Left lung (tissue), 10 donors: Measurements from ENCODE around the gene SLFN12. TPM values are rescaled to one million over a fixed set of nuclear protein-coding genes. Genes with fewer than 3 reads are reported as not detected.
A peak's percentile ranks its signal among the peaks of the same experiment; 100 is the strongest.
"Not testable (repeated sequence)": the region's sequence is repeated elsewhere in the genome, so short reads cannot be mapped to it uniquely, and the experiment has no call there.

Experiments used
- ATAC-seq: fragments of 200-7000 bp; cut with Tn5 transposase; one replicate; pipeline ENCODE4 v1.9.1; 2020; ENCODE audit warnings: moderate library complexity
- DNase-seq, 4 donors: peaks; one replicate each; pipeline ENCODE4 v3.0.0-alpha.2; 2013 to 2020
- H3K27ac ChIP-seq, 2 donors: fragments of 200-600 bp; sonication (generic) in 1 of 2; one replicate each; pipeline versions ENCODE4 v1.5.0 to v1.8.0; 2020 to 2021
- H3K27me3 ChIP-seq, 2 donors: fragments of 200-600 bp; sonication (generic) in 1 of 2; one replicate each; pipeline versions ENCODE4 v1.5.0 to v1.8.0; 2020 to 2021
- H3K36me3 ChIP-seq, 2 donors: fragments of 200-600 bp; sonication (generic) in 1 of 2; one replicate each; pipeline versions ENCODE4 v1.5.0 to v1.8.0; 2020 to 2021
- H3K4me1 ChIP-seq, 2 donors: fragments of 200-600 bp; one replicate each; pipeline ENCODE4 v1.8.0; 2021
- H3K4me3 ChIP-seq, 2 donors: fragments of 200-600 bp; sonication (generic) in 1 of 2; one replicate each; pipeline versions ENCODE4 v1.5.0 to v1.8.0; 2020 to 2021; ENCODE audit warnings: mild to moderate bottlenecking in 1 of 2
- H3K9me3 ChIP-seq, 2 donors: fragments of 200-600 bp; sonication (generic) in 1 of 2; one replicate each; pipeline versions ENCODE4 v1.5.0 to v1.8.0; 2020 to 2021
- CTCF ChIP-seq, 2 donors: fragments of 200-600 bp; sonication (generic) in 1 of 2; IDR thresholded peaks; one replicate each; pipeline versions ENCODE4 v1.5.0 to v1.8.0; 2021; ENCODE audit warnings: antibody characterized with exemption in 2 of 2
- intact Hi-C, 2 donors: fragments of 100-400 bp; cut with DNase I; formaldehyde crosslinking; loops; one replicate each; pipeline versions ENCODE4 v1.11.2 to v1.14.2; 2022
- polyA plus RNA-seq, 6 donors: library from polyadenylated mRNA; unstranded; fragments of 120-200 nt; gene quantifications; one replicate each; pipeline ENCODE4 v1.2.1, GENCODE V29; 2013; ENCODE audit not compliant: insufficient read length in 6 of 6
- total RNA-seq, 2 donors: library from RNA; stranded (reverse); fragmentation: NEBNext Ultra II Directional; extraction: Animal tissue kit (Norgen Biotek cat#: 25700); gene quantifications; one replicate each; pipeline ENCODE4 v1.2.1, GENCODE V29; 2021
- donor health status: DM: no; HTN: yes; CAD: no.
- donor health status: DM: no; HTN: no; CAD: no.

SLFN12 gene
- total and polyA plus RNA-seq, 8 donors: 16.7 to 33.9 (median 28.0) TPM

GRCh38 chr17:35468475-35468874 lies 36.2 kb upstream of the SLFN12 start:
- intact Hi-C loops: no loop called here
- Histone ChIP-seq H3K9me3 (no peaks in the 10 kb centered on the region), H3K36me3 (no peaks in the 10 kb centered on the region), H3K4me1 (no peaks in the 10 kb centered on the region), H3K27me3 (no peaks in the 10 kb centered on the region), H3K27ac (no peak overlapping the region), H3K4me3 (no peak overlapping the region)
- ATAC-seq (no peak), DNase-seq (no peak)
- TF ChIP-seq CTCF (IDR thresholded peaks at IDR 0.05): no peak

- DNase-seq (no peak), ATAC-seq (no peak)
- Histone ChIP-seq H3K27ac (no peak overlapping the region), H3K36me3 (no peaks in the 10 kb centered on the region), H3K4me3 (no peak overlapping the region), H3K27me3 (no peaks in the 10 kb centered on the region), H3K4me1 (no peaks in the 10 kb centered on the region), H3K9me3 (no peaks in the 10 kb centered on the region)
- TF ChIP-seq CTCF (IDR thresholded peaks at IDR 0.05): no peak
- intact Hi-C loops: no loop called here
Measured at GRCh38 chr17:35467824-35468223, 35.5 kb upstream of the SLFN12 start.

GRCh38 chr17:35460354-35460851 lies 28.1 kb upstream of the SLFN12 start:
- Histone ChIP-seq H3K4me3 (peak overlapping the region in 1 of 2 donors; percentile 32), H3K36me3 (no peaks in the 10 kb centered on the region), H3K27me3 (peaks cover 0 to 27% of the 10 kb centered on the region in 2 donors), H3K9me3 (no peaks in the 10 kb centered on the region), H3K27ac (no peak overlapping the region), H3K4me1 (peaks cover 0 to 11% of the 10 kb centered on the region in 2 donors)
- TF ChIP-seq CTCF (IDR thresholded peaks at IDR 0.05): no peak
- DNase-seq (peak in 3 of 4 donors; percentile 35 to 93 (median 79)), ATAC-seq (peak; percentile 100)
- intact Hi-C loops: no loop called here

- H3K4me1 ChIP-seq, H3K36me3 ChIP-seq, H3K27ac ChIP-seq, H3K9me3 ChIP-seq, DNase-seq, ATAC-seq, intact Hi-C loops, H3K4me3 ChIP-seq: not testable (repeated sequence)
- H3K27me3 ChIP-seq: peaks cover 7 to 28% of the 10 kb centered on the region in 2 donors
Measured at GRCh38 chr17:35454035-35454434, 21.7 kb upstream of the SLFN12 start.

GRCh38 chr17:35453171-35453570 lies 20.9 kb upstream of the SLFN12 start:
- intact Hi-C loops: no loop called here
- H3K36me3 ChIP-seq: no peaks in the 10 kb centered on the region
- no peaks in the 10 kb centered on the region for H3K9me3 ChIP-seq
- ATAC-seq (no peak), DNase-seq (no peak)
- no peak overlapping the region for H3K4me3 ChIP-seq
- H3K4me1 ChIP-seq: peaks cover 0 to 6% of the 10 kb centered on the region in 2 donors
- TF ChIP-seq CTCF (IDR thresholded peaks at IDR 0.05): no peak
- H3K27ac ChIP-seq: no peak overlapping the region
- H3K27me3 ChIP-seq: peaks cover 7 to 28% of the 10 kb centered on the region in 2 donors

GRCh38 chr17:35449371-35449931 lies 17.2 kb upstream of the SLFN12 start:
- H3K4me3 ChIP-seq: peak overlapping the region; percentile 50 to 56

More at GRCh38 chr17:35449371-35449931, 17.2 kb upstream of the SLFN12 start:
- ATAC-seq: peak; percentile 33
- Histone ChIP-seq H3K27ac (no peak overlapping the region), H3K4me1 (peaks cover 0 to 13% of the 10 kb centered on the region in 2 donors), H3K9me3 (no peaks in the 10 kb centered on the region), H3K36me3 (no peaks in the 10 kb centered on the region), H3K27me3 (peaks cover 7 to 28% of the 10 kb centered on the region in 2 donors)
- no peak for TF ChIP-seq CTCF (IDR thresholded peaks at IDR 0.05)
- intact Hi-C loops: no loop called here
- DNase-seq: peak in 3 of 4 donors; percentile 40 to 85 (median 49)
